Measurements from ENCODE around the gene PRKCZ.

The PRKCZ gene

GRCh38 chr1:2110191-2110737 lies 60.1 kb downstream of the PRKCZ start:
- H2AFZ ChIP-seq: no peak overlapping the region

GRCh38 chr1:2110738-2111673 lies 60.8 kb downstream of the PRKCZ start:
- TF ChIP-seq CTCF (IDR thresholded peaks at IDR 0.05): no peak
- H2AFZ ChIP-seq: no peak overlapping the region
- H3K36me3 ChIP-seq (ENCODE audit: control insufficient read depth, insufficient read depth, low read length): no peaks in the 10 kb centered on the region
- H3K9me3 ChIP-seq (ENCODE audit: control insufficient read depth, low read length): no peaks in the 10 kb centered on the region
- H3K9ac ChIP-seq: no peak overlapping the region
- no peak overlapping the region for H3K4me3 ChIP-seq (ENCODE audit: low read depth, low read length)
- H3K4me2 ChIP-seq (ENCODE audit: low read length): no peak overlapping the region
- H3K4me1 ChIP-seq: no peaks in the 10 kb centered on the region
- no peak overlapping the region for H3K27ac ChIP-seq
- peaks cover 3% of the 10 kb centered on the region for H3K79me2 ChIP-seq
- no peaks in the 10 kb centered on the region for H3K27me3 ChIP-seq (ENCODE audit: control insufficient read depth, insufficient read depth, low read length)

More at GRCh38 chr1:2110191-2110737, 60.1 kb downstream of the PRKCZ start:
- H3K4me1 ChIP-seq: no peaks in the 10 kb centered on the region
- no peak overlapping the region for H3K9ac ChIP-seq
- no peaks in the 10 kb centered on the region for H3K36me3 ChIP-seq (ENCODE audit: control insufficient read depth, insufficient read depth, low read length)
- peaks cover 3% of the 10 kb centered on the region for H3K79me2 ChIP-seq
- H3K27ac ChIP-seq: no peak overlapping the region
- no peaks in the 10 kb centered on the region for H3K9me3 ChIP-seq (ENCODE audit: control insufficient read depth, low read length)
- H3K4me3 ChIP-seq (ENCODE audit: low read depth, low read length): no peak overlapping the region
- no peak for TF ChIP-seq CTCF (IDR thresholded peaks at IDR 0.05)
- no peaks in the 10 kb centered on the region for H3K27me3 ChIP-seq (ENCODE audit: control insufficient read depth, insufficient read depth, low read length)
- H3K4me2 ChIP-seq (ENCODE audit: low read length): no peak overlapping the region

- H3K27ac ChIP-seq: no peak overlapping the region
- TF ChIP-seq CTCF (IDR thresholded peaks at IDR 0.05): no peak
- no peak overlapping the region for H2AFZ ChIP-seq
- no peaks in the 10 kb centered on the region for H3K36me3 ChIP-seq (ENCODE audit: control insufficient read depth, insufficient read depth, low read length)
- H3K9me3 ChIP-seq (ENCODE audit: control insufficient read depth, low read length): no peaks in the 10 kb centered on the region
- H3K79me2 ChIP-seq: peaks cover 3% of the 10 kb centered on the region
- H3K4me1 ChIP-seq: no peaks in the 10 kb centered on the region
- H3K4me2 ChIP-seq (ENCODE audit: low read length): no peak overlapping the region
- H3K27me3 ChIP-seq (ENCODE audit: control insufficient read depth, insufficient read depth, low read length): no peaks in the 10 kb centered on the region
- H3K4me3 ChIP-seq (ENCODE audit: low read depth, low read length): no peak overlapping the region
- no peak overlapping the region for H3K9ac ChIP-seq
Observed at GRCh38 chr1:2111674-2112035, 61.4 kb downstream of the PRKCZ start.

GRCh38 chr1:2112280-2112701 lies 62.1 kb downstream of the PRKCZ start:
- Histone ChIP-seq H3K27me3 (ENCODE audit: control insufficient read depth, insufficient read depth, low read length) (no peaks in the 10 kb centered on the region), H3K27ac (no peak overlapping the region), H3K9ac (no peak overlapping the region), H3K79me2 (peaks cover 3% of the 10 kb centered on the region), H3K4me1 (no peaks in the 10 kb centered on the region), H3K36me3 (ENCODE audit: control insufficient read depth, insufficient read depth, low read length) (no peaks in the 10 kb centered on the region), H2AFZ (no peak overlapping the region), H3K4me2 (ENCODE audit: low read length) (no peak overlapping the region), H3K4me3 (ENCODE audit: low read depth, low read length) (no peak overlapping the region), H3K9me3 (ENCODE audit: control insufficient read depth, low read length) (no peaks in the 10 kb centered on the region)
- TF ChIP-seq CTCF (IDR thresholded peaks at IDR 0.05): no peak

All from parathyroid adenoma (tissue), 2 donors.